ENCODE results near the gene PSPN.

DNA sequence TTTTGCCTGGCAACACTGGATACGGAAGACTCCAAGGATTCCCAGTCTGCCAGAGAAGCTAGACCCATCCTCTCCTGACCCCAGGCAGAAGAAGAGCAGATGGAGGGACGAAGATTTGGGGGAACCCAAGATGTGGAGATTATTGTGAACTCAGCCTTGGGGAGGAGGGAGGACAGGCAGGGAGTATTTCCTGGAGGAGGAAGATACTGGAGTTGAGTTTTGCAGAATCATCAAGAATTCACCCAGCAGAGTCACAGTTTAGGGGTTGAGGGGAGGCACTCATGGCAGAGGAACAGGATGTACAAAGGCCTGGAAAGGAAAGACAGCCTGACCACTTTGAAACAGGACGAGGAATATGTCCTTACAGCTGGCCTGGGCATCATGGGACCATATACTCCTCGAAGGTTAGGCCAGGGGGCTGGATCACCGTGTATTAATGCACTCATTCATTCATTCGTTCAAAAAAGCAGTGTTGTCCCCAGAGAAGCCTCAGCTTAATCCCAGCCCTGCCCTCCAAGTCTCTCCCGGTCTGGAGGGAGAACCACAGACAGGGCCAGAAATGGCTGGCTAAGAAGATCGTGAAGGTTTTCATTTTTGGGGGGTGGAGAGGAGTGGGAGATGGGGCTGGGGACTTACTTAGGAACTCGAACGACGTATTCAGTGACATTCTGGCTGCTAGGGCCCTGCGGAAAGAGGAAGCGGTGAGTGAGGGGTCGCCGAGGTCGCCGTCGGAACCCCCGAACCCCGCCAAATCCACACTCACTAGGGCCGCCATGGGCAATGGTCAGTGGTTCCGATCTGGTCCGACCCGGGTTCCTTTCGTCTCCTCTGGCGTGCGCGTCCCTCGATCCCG lies 16.7 kb upstream of the PSPN start:
- TF ChIP-seq, protein P1, sequence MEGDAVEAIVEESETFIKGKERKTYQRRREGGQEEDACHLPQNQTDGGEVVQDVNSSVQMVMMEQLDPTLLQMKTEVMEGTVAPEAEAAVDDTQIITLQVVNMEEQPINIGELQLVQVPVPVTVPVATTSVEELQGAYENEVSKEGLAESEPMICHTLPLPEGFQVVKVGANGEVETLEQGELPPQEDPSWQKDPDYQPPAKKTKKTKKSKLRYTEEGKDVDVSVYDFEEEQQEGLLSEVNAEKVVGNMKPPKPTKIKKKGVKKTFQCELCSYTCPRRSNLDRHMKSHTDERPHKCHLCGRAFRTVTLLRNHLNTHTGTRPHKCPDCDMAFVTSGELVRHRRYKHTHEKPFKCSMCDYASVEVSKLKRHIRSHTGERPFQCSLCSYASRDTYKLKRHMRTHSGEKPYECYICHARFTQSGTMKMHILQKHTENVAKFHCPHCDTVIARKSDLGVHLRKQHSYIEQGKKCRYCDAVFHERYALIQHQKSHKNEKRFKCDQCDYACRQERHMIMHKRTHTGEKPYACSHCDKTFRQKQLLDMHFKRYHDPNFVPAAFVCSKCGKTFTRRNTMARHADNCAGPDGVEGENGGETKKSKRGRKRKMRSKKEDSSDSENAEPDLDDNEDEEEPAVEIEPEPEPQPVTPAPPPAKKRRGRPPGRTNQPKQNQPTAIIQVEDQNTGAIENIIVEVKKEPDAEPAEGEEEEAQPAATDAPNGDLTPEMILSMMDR (IDR thresholded peaks at IDR 0.05; ENCODE audit: low read depth, low read length) = no peak
- TF ChIP-seq EZH2phosphoT487 (IDR thresholded peaks at IDR 0.05; ENCODE audit: low read depth) = no peak

Data from OCI-LY3 (cell line).